ENCODE results near the gene RASAL2.

- TF ChIP-seq CTCF (IDR thresholded peaks at IDR 0.05; ENCODE audit: low read depth, low read length), result no peak
- no peak for TF ChIP-seq EZH2phosphoT487 (IDR thresholded peaks at IDR 0.05; ENCODE audit: low read depth)
Measured at GRCh38 chr1:178438432-178438831, 344.5 kb downstream of the RASAL2 start.
